Bladder microvascular endothelial cell (primary cell): ENCODE results near the gene DNAJC19. TPM values are rescaled to one million over a fixed set of nuclear protein-coding genes. Genes with fewer than 3 reads are reported as not detected.

Experiments used
- total RNA-seq: library from RNA; depleted of rRNA; stranded (reverse); fragments of >200 nt; gene quantifications from 2 replicates; pipeline ENCODE4 v1.2.3, GENCODE V29; 2014

The DNAJC19 gene
- total RNA-seq = 21.9 and 23.7 TPM in 2 replicates

DNA sequence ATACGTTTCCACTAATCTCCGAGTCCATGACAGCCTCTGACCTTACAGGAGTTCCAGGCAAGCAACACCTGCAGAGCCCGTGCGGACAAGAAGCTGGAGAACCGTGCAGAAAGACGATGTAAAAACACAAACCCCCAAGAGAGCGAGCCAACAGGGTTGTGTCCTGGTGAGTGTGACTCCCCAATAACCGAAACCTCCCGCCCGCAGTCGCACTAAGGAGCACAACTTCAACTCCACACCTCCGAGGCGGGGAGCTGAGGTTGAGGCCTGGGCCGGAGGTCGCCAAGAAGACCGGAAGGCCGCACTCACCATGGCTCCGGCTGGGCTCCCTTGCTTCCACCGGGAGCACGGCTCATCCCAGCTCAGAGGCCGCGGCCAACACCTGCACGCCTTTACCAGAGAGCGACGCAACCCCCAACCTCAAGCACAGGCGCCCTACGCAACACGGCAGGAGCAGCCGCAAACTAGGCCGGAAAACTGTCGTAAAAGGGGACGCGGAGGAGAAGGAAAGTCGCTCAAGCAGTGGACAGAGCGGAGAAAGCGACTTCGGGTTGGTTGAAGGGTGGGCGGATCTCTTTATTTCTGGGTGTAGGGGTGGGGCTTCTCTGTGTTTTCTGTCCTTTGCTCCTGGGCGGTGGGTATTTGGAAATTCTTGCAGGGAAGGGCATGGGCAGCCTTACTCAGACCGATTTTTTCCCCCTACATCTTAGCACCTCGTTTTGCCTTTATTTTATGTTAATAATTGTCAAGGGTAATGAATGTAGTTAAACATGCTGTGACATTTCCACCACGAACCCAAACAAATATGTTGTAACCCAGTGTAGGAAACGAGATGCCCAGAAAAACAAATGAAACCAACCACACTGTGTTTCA is at the start of gene DNAJC19:
Gene DNAJC19 (minus strand): TSS at position 446 of the 873 bp plus-strand sequence. CDS start 134 bp downstream, at position 312.

Other genes starting within 250 kb of the DNAJC19 start
- 151 and 278 TPM in 2 replicates for gene FXR1, start 77.1 kb downstream of the DNAJC19 start, total RNA-seq